ENCODE data around the gene CD58. TPM values are rescaled to one million over a fixed set of nuclear protein-coding genes. Genes with fewer than 3 reads are reported as not detected.

The CD58 gene
- total RNA-seq, 4 donors from 2014 or later, result 25.3 to 40.9 (median 28.9) TPM

DNA sequence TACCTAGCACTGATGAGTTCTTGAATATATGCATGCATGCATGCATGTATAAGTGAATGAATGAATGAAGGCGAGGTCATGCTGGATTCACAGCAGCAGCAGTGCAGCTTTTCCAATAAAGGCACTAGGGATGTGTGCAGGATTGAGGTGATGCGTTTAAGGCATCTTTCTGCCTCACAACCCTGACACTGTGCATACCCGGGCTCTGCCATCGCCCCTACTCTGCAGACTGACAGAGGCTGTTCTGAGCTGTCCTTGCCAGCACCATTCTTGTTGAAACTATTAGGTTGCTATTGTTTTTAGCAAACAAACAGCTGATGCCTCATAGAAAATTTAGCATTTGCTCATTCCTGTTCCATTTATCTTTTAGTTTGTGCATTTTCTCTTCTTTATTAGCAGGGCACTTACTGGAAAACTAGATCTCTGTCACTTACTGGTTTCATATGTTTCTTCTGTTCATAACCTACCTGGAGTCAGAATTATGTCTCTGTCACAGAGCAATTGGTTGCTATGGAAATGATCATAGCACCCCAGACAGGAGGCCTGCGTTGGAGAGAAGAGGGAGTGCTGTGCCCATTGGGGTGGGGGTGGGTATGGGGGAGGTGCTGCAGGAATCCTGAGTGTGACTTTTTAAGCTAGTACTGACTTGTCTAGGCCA lies 79.0 kb downstream of the CD58 start:
- TF ChIP-seq POLR2A (IDR thresholded peaks at IDR 0.05), result no peak
- TF ChIP-seq, protein P1, sequence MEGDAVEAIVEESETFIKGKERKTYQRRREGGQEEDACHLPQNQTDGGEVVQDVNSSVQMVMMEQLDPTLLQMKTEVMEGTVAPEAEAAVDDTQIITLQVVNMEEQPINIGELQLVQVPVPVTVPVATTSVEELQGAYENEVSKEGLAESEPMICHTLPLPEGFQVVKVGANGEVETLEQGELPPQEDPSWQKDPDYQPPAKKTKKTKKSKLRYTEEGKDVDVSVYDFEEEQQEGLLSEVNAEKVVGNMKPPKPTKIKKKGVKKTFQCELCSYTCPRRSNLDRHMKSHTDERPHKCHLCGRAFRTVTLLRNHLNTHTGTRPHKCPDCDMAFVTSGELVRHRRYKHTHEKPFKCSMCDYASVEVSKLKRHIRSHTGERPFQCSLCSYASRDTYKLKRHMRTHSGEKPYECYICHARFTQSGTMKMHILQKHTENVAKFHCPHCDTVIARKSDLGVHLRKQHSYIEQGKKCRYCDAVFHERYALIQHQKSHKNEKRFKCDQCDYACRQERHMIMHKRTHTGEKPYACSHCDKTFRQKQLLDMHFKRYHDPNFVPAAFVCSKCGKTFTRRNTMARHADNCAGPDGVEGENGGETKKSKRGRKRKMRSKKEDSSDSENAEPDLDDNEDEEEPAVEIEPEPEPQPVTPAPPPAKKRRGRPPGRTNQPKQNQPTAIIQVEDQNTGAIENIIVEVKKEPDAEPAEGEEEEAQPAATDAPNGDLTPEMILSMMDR (IDR thresholded peaks at IDR 0.05), result no peak
- no peak overlapping the region for H3K4me3 ChIP-seq (ENCODE audit: low read depth, poor library complexity, severe bottlenecking)
- intact Hi-C loops (cut with DNase I; ENCODE audit: low total_unique reads), result loop anchor here (10.0 kb wide), 1 partner anchor 127 kb away; no protein-coding TSS in a partner anchor
- 73 to 87% methylated on average over 5 of the region's 5 CpGs for WGBS, 2 donors
- no peak for DNase-seq (ENCODE audit: low spot score in 2 of 2)

GRCh38 chr1:116490588-116490987 lies 80.2 kb downstream of the CD58 start:
- 81 to 84% methylated on average over 3 of the region's 3 CpGs for WGBS, 2 donors
- DNase-seq (ENCODE audit: low spot score in 2 of 2), result peak in 1 of 2 donors; percentile 8
- intact Hi-C loops (cut with DNase I; ENCODE audit: low total_unique reads), result loop anchor here (10.0 kb wide), 1 partner anchor 126 kb away; no protein-coding TSS in a partner anchor
- no peak overlapping the region for H3K4me3 ChIP-seq (ENCODE audit: low read depth, poor library complexity, severe bottlenecking)
- TF ChIP-seq, protein P1 (IDR thresholded peaks at IDR 0.05), result no peak
- no peak for TF ChIP-seq POLR2A (IDR thresholded peaks at IDR 0.05)

DNA sequence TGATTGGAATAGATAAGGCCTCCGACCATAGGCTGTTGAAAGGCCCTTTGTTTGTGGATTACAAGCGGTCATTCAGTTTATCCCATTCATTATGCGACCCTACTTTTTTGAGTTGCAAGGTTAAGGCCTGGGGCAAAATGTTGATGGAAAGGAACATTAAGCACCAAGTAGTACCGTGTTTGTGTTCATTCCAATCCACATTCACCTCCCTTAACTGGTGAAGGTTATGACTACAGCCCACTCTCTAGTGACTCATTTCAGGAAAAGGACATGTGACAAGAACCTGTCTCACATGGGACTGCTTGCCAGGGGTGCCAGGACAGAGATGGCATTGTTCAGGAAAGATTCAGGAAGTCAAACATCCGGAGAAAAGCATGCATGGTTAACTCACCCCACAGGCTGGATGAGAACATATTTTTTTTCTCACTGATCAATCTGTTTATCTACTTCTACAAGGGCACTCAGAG lies 81.6 kb downstream of the CD58 start:
- intact Hi-C loops (cut with DNase I; ENCODE audit: low total_unique reads), result no loop called here
- no peak for TF ChIP-seq POLR2A (IDR thresholded peaks at IDR 0.05)
- TF ChIP-seq, protein P1 (IDR thresholded peaks at IDR 0.05), result no peak
- WGBS, 2 donors, result 70 to 78% methylated on average over 5 of the region's 5 CpGs
- no peak overlapping the region for H3K4me3 ChIP-seq (ENCODE audit: low read depth, poor library complexity, severe bottlenecking)
- DNase-seq (ENCODE audit: low spot score in 2 of 2), result no peak

DNA sequence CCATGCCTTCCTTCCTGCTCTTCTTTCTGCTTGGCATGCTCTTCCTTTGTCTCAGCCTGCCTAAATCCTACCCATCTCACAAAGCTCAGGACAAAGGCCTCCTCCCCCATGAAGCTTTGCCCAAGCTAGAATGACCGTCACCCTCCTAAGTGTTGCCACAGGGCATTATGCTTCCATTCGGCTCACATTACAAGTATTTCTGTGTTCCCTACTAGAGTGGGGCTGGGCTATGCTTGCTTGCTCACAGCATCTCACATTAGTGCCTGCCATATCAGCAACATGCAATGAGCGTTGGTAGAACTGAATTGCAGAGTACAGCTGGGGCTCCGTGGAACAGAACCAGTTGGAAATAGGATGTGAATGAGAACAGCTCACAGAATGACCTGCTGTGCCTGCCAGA lies 82.8 kb downstream of the CD58 start:
- peak in 1 of 2 donors; percentile 31 for DNase-seq (ENCODE audit: low spot score in 2 of 2)
- TF ChIP-seq POLR2A (IDR thresholded peaks at IDR 0.05), result no peak
- TF ChIP-seq, protein P1 (IDR thresholded peaks at IDR 0.05), result no peak
- intact Hi-C loops (cut with DNase I; ENCODE audit: low total_unique reads), result no loop called here
- 75 to 79% methylated on average over 4 of the region's 4 CpGs for WGBS, 2 donors
- no peak overlapping the region for H3K4me3 ChIP-seq (ENCODE audit: low read depth, poor library complexity, severe bottlenecking)

GRCh38 chr1:116487583-116487982 lies 83.2 kb downstream of the CD58 start:
- no peak overlapping the region for H3K4me3 ChIP-seq (ENCODE audit: low read depth, poor library complexity, severe bottlenecking)
- no peak for DNase-seq (ENCODE audit: low spot score in 2 of 2)
- intact Hi-C loops (cut with DNase I; ENCODE audit: low total_unique reads), result no loop called here
- 94 to 100% methylated on average over 1 of the region's 1 CpG for WGBS, 2 donors
- TF ChIP-seq, protein P1 (IDR thresholded peaks at IDR 0.05), result no peak
- TF ChIP-seq POLR2A (IDR thresholded peaks at IDR 0.05), result no peak

- intact Hi-C loops (cut with DNase I; ENCODE audit: low total_unique reads), result no loop called here
- no peak for DNase-seq (ENCODE audit: low spot score in 2 of 2)
- H3K4me3 ChIP-seq (ENCODE audit: low read depth, poor library complexity, severe bottlenecking), result no peak overlapping the region
- TF ChIP-seq, protein P1 (IDR thresholded peaks at IDR 0.05), result no peak
- no peak for TF ChIP-seq POLR2A (IDR thresholded peaks at IDR 0.05)
These were observed 83.8 kb downstream of the CD58 start for GRCh38 chr1:116487031-116487430.
